ENCODE data around the gene ATP5ME. TPM values are rescaled to one million over a fixed set of nuclear protein-coding genes. Genes with fewer than 3 reads are reported as not detected.

The ATP5ME gene
- total and polyA plus RNA-seq, 2 of the 13 experiments (the other 11 are each of a cell fraction or from before 2014, with no cell fraction given) = 305 to 753 TPM

DNA sequence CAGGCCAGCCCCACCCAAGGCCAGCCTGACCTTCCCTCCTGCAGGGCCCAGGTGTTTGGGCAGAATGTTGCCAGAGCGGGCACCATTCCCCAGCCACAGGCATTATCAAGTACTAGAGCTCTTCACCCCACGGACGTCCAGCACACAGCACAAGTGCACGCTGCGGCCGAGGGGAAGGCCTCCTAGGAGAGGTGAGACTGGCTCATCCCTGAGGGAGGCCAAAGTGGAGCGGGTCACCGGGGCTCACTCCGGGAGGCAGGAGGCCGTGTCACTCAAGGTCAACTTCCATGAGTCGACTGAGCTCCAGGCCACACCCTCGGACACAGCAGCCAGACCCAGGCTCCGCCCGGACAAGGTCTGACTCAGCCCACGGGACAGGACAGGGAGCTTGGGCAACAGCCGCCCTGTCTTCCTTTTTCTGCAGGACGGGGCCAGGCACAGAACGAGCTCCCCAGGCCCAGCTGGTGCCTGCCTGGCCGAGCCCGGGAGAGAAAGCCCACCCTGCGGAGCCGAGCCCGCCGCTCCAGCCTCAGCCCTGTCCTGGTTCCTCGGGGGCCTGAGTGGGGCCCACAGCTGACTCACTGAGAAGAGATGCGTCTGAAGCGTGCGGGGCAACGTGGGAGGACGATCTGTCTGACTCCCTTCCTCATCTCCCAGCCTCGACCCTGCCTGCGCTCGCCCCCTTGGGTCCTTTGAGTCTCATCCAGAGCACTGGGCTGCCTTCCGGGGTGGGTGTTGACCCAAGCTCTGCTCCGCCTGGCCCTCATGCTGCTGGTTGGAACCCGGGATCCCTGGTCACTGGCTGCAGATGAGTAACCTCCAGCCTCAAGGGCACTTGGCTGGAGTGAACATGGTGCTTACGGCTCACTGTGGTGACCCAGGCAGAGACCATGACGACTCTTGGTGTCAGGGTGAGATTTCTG, 13.2 kb upstream of the ATP5ME start (continued):
- TF ChIP-seq, protein P1, sequence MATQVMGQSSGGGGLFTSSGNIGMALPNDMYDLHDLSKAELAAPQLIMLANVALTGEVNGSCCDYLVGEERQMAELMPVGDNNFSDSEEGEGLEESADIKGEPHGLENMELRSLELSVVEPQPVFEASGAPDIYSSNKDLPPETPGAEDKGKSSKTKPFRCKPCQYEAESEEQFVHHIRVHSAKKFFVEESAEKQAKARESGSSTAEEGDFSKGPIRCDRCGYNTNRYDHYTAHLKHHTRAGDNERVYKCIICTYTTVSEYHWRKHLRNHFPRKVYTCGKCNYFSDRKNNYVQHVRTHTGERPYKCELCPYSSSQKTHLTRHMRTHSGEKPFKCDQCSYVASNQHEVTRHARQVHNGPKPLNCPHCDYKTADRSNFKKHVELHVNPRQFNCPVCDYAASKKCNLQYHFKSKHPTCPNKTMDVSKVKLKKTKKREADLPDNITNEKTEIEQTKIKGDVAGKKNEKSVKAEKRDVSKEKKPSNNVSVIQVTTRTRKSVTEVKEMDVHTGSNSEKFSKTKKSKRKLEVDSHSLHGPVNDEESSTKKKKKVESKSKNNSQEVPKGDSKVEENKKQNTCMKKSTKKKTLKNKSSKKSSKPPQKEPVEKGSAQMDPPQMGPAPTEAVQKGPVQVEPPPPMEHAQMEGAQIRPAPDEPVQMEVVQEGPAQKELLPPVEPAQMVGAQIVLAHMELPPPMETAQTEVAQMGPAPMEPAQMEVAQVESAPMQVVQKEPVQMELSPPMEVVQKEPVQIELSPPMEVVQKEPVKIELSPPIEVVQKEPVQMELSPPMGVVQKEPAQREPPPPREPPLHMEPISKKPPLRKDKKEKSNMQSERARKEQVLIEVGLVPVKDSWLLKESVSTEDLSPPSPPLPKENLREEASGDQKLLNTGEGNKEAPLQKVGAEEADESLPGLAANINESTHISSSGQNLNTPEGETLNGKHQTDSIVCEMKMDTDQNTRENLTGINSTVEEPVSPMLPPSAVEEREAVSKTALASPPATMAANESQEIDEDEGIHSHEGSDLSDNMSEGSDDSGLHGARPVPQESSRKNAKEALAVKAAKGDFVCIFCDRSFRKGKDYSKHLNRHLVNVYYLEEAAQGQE (IDR thresholded peaks at IDR 0.05; ENCODE audit: borderline replicate concordance in 1 of 2, low read depth in 1 of 2, low read length in 2 of 2) = no peak
- TF ChIP-seq MEIS1 (CRISPR knock-in tag; IDR thresholded peaks at IDR 0.05; ENCODE audit: borderline replicate concordance) = 0 out of 2 replicates have a peak, but pooled peaks have one; percentile 30
- TF ChIP-seq, protein P2, sequence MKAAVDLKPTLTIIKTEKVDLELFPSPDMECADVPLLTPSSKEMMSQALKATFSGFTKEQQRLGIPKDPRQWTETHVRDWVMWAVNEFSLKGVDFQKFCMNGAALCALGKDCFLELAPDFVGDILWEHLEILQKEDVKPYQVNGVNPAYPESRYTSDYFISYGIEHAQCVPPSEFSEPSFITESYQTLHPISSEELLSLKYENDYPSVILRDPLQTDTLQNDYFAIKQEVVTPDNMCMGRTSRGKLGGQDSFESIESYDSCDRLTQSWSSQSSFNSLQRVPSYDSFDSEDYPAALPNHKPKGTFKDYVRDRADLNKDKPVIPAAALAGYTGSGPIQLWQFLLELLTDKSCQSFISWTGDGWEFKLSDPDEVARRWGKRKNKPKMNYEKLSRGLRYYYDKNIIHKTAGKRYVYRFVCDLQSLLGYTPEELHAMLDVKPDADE (CRISPR knock-in tag; IDR thresholded peaks at IDR 0.05) = no peak
- TF ChIP-seq, protein P3, sequence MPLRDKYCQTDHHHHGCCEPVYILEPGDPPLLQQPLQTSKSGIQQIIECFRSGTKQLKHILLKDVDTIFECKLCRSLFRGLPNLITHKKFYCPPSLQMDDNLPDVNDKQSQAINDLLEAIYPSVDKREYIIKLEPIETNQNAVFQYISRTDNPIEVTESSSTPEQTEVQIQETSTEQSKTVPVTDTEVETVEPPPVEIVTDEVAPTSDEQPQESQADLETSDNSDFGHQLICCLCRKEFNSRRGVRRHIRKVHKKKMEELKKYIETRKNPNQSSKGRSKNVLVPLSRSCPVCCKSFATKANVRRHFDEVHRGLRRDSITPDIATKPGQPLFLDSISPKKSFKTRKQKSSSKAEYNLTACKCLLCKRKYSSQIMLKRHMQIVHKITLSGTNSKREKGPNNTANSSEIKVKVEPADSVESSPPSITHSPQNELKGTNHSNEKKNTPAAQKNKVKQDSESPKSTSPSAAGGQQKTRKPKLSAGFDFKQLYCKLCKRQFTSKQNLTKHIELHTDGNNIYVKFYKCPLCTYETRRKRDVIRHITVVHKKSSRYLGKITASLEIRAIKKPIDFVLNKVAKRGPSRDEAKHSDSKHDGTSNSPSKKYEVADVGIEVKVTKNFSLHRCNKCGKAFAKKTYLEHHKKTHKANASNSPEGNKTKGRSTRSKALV (CRISPR knock-in tag; IDR thresholded peaks at IDR 0.05) = 0 out of 2 replicates have a peak, but pooled peaks have one; percentile 44
- TF ChIP-seq ATF7-NPFF (CRISPR knock-in tag; IDR thresholded peaks at IDR 0.05; ENCODE audit: low read depth) = peak; percentile 21; the same call in 1 of the 2 replicates
- TF ChIP-seq, protein P4, sequence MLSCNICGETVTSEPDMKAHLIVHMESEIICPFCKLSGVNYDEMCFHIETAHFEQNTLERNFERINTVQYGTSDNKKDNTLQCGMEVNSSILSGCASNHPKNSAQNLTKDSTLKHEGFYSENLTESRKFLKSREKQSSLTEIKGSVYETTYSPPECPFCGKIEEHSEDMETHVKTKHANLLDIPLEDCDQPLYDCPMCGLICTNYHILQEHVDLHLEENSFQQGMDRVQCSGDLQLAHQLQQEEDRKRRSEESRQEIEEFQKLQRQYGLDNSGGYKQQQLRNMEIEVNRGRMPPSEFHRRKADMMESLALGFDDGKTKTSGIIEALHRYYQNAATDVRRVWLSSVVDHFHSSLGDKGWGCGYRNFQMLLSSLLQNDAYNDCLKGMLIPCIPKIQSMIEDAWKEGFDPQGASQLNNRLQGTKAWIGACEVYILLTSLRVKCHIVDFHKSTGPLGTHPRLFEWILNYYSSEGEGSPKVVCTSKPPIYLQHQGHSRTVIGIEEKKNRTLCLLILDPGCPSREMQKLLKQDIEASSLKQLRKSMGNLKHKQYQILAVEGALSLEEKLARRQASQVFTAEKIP (CRISPR knock-in tag; IDR thresholded peaks at IDR 0.05; ENCODE audit: borderline replicate concordance) = no peak
- TF ChIP-seq, protein P5, sequence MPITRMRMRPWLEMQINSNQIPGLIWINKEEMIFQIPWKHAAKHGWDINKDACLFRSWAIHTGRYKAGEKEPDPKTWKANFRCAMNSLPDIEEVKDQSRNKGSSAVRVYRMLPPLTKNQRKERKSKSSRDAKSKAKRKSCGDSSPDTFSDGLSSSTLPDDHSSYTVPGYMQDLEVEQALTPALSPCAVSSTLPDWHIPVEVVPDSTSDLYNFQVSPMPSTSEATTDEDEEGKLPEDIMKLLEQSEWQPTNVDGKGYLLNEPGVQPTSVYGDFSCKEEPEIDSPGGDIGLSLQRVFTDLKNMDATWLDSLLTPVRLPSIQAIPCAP (CRISPR knock-in tag; IDR thresholded peaks at IDR 0.05; ENCODE audit: low read depth) = no peak
- no peak for TF ChIP-seq ZNF468 (CRISPR knock-in tag; IDR thresholded peaks at IDR 0.05)
- TF ChIP-seq, protein P6, sequence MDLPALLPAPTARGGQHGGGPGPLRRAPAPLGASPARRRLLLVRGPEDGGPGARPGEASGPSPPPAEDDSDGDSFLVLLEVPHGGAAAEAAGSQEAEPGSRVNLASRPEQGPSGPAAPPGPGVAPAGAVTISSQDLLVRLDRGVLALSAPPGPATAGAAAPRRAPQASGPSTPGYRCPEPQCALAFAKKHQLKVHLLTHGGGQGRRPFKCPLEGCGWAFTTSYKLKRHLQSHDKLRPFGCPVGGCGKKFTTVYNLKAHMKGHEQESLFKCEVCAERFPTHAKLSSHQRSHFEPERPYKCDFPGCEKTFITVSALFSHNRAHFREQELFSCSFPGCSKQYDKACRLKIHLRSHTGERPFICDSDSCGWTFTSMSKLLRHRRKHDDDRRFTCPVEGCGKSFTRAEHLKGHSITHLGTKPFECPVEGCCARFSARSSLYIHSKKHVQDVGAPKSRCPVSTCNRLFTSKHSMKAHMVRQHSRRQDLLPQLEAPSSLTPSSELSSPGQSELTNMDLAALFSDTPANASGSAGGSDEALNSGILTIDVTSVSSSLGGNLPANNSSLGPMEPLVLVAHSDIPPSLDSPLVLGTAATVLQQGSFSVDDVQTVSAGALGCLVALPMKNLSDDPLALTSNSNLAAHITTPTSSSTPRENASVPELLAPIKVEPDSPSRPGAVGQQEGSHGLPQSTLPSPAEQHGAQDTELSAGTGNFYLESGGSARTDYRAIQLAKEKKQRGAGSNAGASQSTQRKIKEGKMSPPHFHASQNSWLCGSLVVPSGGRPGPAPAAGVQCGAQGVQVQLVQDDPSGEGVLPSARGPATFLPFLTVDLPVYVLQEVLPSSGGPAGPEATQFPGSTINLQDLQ (CRISPR knock-in tag; IDR thresholded peaks at IDR 0.05) = no peak
- no peak; the same call in 1 of the 2 replicates for TF ChIP-seq ZNF713 (CRISPR knock-in tag; IDR thresholded peaks at IDR 0.05)
- no peak for TF ChIP-seq NCOR1 (IDR thresholded peaks at IDR 0.05; ENCODE audit: borderline replicate concordance, low read length)
- TF ChIP-seq TBX3 (IDR thresholded peaks at IDR 0.05; ENCODE audit: borderline replicate concordance) = no peak

All from HepG2 (cell line).